GM12874 (cell line): Measurements from ENCODE around the gene GLT8D2.

Source experiments
- CTCF ChIP-seq: IDR thresholded peaks from 2 replicates; pipeline ENCODE4 v1.5.1; 2011; ENCODE audit warnings: low read depth, mild to moderate bottlenecking, control low read depth, low read length, moderate library complexity; ENCODE audit not compliant: insufficient read depth

The GLT8D2 gene

DNA sequence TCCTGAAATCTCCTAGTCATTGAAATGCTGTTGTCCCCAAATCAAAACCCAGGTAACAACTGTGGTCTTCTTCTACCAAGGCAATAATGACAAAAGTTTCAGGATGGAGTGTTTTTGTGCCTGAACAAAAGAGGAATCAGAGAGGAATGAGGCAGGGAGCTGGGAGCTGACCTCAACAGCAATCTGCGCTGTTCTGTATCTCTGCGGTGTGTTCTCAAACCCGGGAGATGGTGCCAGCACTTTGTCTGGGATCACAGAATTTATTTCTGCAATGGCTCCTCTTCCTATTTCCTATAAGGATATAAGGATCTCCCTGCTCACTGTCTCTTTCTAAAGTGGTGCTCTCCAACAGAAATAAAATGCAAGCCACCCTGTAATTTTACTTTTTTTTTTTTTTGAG is 449 bp upstream of the GLT8D2 start:
- TF ChIP-seq CTCF, result no peak

DNA sequence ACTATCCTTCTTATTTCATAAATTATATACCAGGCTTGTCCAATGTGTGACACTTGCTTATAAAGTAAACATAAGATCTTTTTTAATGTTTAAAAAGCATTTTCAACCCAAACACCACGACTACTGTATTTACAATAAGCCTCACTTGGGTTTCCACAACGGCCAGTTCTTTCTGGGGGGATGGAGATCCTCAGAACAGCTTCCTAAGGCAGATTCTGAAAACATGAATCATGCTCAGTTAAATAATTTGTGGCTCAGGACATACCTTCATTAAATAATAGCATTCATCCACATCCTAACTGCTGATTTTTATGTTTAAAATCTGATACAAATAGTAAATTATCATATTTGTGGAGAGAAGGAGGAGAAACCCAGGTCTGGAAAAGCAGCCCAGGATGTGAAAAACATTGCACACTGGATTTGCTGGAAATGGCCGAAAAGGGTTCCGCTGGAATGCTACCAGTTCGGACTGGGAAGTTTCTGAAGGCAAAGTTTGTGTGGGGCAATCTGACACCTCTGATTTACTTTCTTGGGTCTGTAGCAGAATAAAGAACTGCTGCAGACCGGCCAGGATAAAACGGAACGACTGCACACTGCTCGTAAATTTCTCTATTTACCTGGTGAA is 597 bp downstream of the GLT8D2 start:
- no peak for TF ChIP-seq CTCF

- no peak for TF ChIP-seq CTCF
Observed at GRCh38 chr12:104048811-104049210, 1.2 kb downstream of the GLT8D2 start.

- no peak for TF ChIP-seq CTCF
Observed at GRCh38 chr12:104048162-104048561, 1.8 kb downstream of the GLT8D2 start.

DNA sequence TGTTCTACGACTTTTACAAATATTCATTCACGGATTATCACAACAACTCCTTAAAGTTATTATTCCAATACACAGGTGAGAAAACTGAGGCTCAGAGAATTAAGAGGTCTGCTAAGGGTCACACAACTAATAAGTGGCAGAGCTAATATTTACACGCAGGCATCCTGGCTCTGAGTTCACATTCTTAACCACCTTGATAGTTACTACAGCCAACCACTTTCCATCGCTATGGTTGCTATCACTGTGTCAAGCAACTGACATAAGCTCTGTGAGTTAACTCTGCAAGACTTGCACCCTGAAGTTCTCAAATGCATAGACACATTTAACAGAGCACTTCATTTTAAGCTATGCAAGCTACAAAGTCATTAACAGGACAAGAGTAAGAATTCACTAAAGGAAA is 3.7 kb downstream of the GLT8D2 start:
- TF ChIP-seq CTCF, result no peak

DNA sequence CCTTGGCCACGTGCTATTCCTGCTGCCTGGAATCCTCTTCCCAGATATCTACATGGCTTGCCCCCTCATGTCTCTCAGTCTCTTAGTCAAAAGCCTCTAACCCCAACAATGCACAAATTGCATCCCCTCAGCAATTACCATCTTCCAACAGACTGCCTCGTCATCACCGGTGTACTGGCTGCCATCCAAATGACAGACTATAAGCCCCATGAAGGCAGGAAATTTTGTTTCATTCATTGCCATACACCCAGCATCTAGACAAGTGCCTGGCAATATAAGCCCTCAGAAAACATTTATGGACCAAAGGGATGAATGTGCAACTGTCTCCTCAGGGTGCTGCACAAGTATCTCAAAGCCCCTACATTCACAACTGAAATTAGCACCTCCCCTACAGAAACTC is 5.8 kb downstream of the GLT8D2 start:
- no peak for TF ChIP-seq CTCF

GRCh38 chr12:104042580-104042979 is 7.4 kb downstream of the GLT8D2 start:
- no peak for TF ChIP-seq CTCF
